ENCODE measurements around the gene CAP2.

- TF ChIP-seq EZH2 (IDR thresholded peaks at IDR 0.05; ENCODE audit: borderline replicate concordance, low read length): no peak
- no peak for TF ChIP-seq CTCF (IDR thresholded peaks at IDR 0.05; ENCODE audit: low read length)
Observed at GRCh38 chr6:17485946-17486345, 92.6 kb downstream of the CAP2 start.

Data from OCI-LY1 (cell line).